SW480 (cell line): ENCODE results near the gene RAB44.

Experiments used
- DNase-seq: peaks from one replicate; pipeline ENCODE4 v3.0.0-alpha.2; 2016; ENCODE audit warnings: low spot score

The RAB44 gene

GRCh38 chr6:36771145-36771544 is 73.5 kb downstream of the RAB44 start:
- no peak for DNase-seq

- no peak for DNase-seq
Measured at GRCh38 chr6:36772397-36772796, 74.8 kb downstream of the RAB44 start.

GRCh38 chr6:36774331-36774730 is 76.7 kb downstream of the RAB44 start:
- no peak for DNase-seq

GRCh38 chr6:36776167-36776566 is 78.5 kb downstream of the RAB44 start:
- no peak for DNase-seq

GRCh38 chr6:36777801-36778200 is 80.2 kb downstream of the RAB44 start:
- DNase-seq, result no peak

- no peak for DNase-seq
Measured at GRCh38 chr6:36779227-36779626, 81.6 kb downstream of the RAB44 start.

GRCh38 chr6:36780442-36781177 is 83.0 kb downstream of the RAB44 start:
- peak; percentile 17 for DNase-seq

- no peak for DNase-seq
Measured at GRCh38 chr6:36781669-36782068, 84.0 kb downstream of the RAB44 start.
